GM19395 (cell line): ENCODE results near the gene ETFRF1.
A peak's percentile ranks its signal among the peaks of the same experiment; 100 is the strongest.

ENCODE experiments used
- ATAC-seq: cut with Tn5 transposase; IDR thresholded peaks from one replicate; pipeline ENCODE4 v1.9.1; 2021; ENCODE audit warnings: mild to moderate bottlenecking, moderate library complexity; ENCODE audit not compliant: unreplicated experiment

ETFRF1 gene, protein sequence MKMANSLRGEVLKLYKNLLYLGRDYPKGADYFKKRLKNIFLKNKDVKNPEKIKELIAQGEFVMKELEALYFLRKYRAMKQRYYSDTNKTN

GRCh38 chr12:25195056-25195971 is at the start of gene ETFRF1, which contains the start of gene DNAI7:
Gene ETFRF1, plus strand, starts transcription at chr12:25195237. Its CDS starts 8,720 bp downstream, at chr12:25203957.
Gene DNAI7, minus strand, starts transcription at chr12:25195160. Its CDS starts 82 bp downstream, at chr12:25195078.
- peak; percentile 95 for ATAC-seq

DNA sequence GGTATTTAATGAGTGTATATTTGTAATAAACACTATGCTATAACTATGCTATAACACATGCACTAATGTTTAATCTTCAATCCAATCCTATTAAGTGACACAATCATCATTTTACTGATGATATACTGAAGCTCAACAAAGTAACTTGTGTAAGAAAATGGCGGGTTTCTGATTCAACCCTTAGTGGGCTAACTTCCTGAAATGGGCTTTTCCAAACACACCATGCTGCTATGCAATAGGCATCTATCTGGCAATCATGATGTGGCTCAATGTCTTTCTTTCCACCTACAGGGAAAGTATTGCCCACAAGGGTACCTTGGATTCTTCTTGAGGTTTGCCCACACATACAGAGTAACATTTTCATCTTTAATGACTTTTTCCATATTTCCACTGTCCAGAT is 48.4 kb upstream of the ETFRF1 start:
- no peak for ATAC-seq

- no peak for ATAC-seq
These were observed 43.6 kb upstream of the ETFRF1 start for GRCh38 chr12:25151476-25151875.

DNA sequence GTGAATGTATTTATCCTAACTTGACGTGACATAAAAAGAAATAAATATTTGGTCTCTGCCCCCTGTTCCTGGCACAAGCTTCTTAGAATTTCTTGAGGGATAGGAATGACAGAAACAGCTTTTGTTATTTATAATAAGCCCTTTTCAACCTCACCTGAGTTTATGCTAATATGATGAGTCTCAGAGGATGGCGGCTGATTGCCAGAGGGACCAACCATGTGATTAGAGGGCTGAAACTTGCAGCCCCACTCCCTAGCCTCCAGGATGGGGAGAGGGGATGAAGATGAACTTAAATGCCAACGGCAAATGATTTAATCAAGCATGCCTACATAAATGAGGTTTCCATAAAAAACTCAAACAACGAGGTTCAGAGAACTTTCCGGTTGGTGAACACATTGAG is 43.0 kb upstream of the ETFRF1 start:
- ATAC-seq: no peak

- ATAC-seq: peak; percentile 59
These were observed 39.9 kb upstream of the ETFRF1 start for GRCh38 chr12:25155022-25155576.

GRCh38 chr12:25156061-25156460 is 39.0 kb upstream of the ETFRF1 start:
- ATAC-seq: no peak

DNA sequence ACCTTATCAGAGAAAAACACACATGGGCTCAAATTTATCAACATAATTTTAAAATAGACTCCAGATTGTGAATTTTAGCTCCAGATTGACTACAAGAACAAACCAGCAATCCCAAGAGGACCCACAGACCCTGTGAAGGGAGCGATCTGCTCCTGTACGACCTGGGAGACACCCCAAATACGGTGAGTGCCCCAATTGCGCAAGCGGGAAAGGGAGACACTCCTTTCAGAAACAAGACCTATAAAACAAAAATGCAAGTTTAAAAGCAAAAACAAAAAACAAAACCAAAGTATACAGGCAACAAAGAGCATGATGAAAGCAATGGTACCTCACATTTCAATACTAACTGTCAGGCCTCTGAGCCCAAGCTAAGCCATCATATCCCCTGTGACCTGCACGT is 32.2 kb upstream of the ETFRF1 start:
- ATAC-seq: no peak

- no peak for ATAC-seq
These were observed 12.3 kb upstream of the ETFRF1 start for GRCh38 chr12:25182765-25183164.

GRCh38 chr12:25184132-25184531 is 10.9 kb upstream of the ETFRF1 start:
- ATAC-seq: no peak

DNA sequence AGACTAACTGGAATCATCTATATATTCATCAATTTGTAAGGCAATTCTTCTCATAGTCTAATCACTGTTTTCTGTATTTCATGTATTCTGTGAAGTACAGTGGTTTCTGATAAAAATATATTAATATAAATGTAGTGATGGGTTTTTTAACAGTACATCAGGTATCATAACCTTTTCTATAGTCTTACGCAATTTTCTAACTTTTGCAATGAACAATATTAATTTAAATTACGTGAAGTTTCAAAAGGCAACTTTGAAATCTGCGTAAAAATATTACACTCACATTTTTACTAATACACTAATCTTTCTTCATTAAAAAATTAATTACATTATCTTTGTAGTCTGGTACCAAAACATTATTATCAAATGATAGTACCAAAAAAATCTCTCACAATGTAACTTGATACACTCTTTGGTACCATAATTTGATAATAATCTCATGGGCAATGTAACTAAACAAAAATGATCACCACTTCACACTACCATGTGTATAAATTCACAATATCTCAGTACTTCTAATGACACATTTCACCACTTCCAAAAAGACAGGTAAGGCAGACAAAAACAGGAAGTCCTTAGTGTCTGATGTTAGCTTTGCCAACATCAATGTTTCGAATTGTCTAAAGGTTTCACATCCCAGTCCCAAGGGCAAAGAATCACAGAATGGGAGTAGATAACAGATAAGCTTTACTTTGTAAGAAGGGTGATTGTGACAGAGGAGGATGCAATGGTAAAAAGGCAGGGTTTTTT is 8.8 kb upstream of the ETFRF1 start:
- peak; percentile 56 for ATAC-seq

GRCh38 chr12:25186788-25187402 is 8.1 kb upstream of the ETFRF1 start:
- peak; percentile 95 for ATAC-seq

- ATAC-seq: no peak
These were observed 7.3 kb upstream of the ETFRF1 start for GRCh38 chr12:25187781-25188180.

DNA sequence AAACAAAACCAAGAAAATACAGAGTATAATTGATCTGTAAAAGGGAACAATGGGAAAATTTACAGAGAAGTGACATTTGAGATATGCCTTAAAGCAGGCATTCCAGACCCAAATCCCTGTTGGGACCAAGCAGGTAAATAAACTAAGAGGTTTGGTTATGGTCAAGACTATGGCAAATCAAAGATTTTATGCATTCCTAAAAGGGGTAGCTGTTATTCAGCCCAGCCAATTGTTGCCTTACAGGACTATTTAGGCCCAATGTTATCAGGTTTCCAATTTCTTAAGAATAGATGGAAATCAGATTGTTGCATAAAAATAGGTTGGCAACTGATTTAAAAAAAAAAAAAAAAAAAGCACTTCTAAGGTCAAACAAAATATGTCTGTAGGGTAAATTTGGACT is 5.4 kb upstream of the ETFRF1 start:
- no peak for ATAC-seq

GRCh38 chr12:25190793-25191192 is 4.2 kb upstream of the ETFRF1 start:
- ATAC-seq: no peak

GRCh38 chr12:25194214-25194613 is 823 bp upstream of the ETFRF1 start:
- no peak for ATAC-seq

- no peak for ATAC-seq
These were observed 348 bp upstream of the ETFRF1 start for GRCh38 chr12:25194722-25195055.

DNA sequence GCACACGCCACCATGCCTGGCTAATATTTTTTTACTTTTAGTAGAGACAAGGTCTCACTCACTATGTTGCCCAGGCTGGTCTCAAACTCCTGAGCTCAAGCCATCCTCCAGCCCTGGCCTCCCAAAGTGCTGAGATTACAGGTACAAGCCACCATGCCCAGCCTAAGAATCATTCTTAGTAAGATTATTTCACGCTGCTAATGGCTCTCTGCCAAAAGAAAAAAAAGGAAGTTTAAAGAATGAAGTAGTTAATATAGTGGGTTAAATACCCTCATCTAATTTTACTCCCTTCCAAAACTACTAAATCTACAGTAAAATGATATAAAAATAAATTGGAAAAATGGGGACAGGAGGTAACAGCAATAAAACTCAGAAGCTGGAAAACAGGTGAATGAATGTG is 2.6 kb downstream of the ETFRF1 start:
- ATAC-seq: no peak

DNA sequence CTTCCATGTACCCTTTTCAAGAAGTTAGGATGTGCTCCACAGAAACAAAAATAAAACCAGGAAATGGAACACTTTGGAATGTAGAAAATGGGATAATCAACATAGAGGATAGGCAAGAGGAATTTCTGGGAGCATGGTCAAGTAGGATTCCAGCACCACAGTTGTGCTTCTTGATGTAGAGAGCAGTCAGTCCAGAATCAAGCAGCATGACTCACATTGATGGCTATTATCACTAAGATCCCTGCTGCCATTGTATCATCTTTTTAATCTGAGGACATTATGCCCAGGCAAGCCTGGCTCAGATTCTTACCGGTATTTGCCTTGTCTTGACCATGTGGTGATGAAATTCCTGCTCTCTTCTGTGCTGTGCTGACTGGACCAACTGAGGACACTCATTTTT is 5.7 kb downstream of the ETFRF1 start:
- no peak for ATAC-seq

- no peak for ATAC-seq
These were observed 7.1 kb downstream of the ETFRF1 start for GRCh38 chr12:25202137-25202536.

DNA sequence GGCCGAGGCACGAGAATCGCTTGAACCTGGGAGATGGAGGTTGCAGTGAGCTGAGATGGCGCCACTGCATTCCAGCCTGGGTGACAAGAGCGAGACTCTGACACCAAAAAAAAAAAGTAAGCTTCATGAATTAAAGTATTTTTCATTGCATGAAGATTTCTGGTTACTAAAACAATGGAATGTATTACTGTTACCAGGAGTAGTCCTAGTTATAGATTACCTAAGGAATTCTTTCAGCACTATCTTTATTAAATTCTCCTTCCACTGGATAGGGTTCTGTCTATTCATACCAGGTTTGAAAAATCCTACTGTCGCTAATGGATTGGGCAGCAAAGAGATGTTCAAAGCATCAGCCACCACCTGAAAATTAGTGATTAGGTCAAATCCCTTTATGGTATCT is 12.4 kb downstream of the ETFRF1 start:
- ATAC-seq: no peak

DNA sequence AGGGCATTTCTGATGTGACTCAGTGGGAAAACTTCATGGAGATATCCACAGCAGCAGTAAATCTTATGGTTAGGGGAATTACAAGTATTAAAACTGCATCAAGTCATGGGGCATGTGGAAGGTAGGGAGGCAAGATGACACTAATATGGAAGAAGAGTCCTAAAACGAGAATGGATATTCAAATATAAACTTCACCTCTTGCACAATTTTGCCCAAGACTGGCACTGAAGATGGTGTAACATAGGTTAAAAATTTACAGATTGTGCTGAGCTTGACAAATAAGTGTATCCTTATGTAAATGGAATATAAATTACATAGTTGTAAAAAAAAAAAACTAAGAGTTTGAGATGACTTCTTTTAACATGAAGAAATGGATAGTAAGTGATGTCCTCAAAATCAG is 12.8 kb downstream of the ETFRF1 start:
- ATAC-seq: no peak
